NOMO-1 (cell line): ENCODE data around the gene JAK3.

ENCODE experiments used
- DNase-seq, 2 experiments: peaks; one replicate each; lab custom pipeline; 2025; ENCODE audit not compliant: unreplicated experiment in 2 of 2; lab: John Stamatoyannopoulos, UW

Gene JAK3

GRCh38 chr19:17841810-17842662, 5.7 kb downstream of the JAK3 start:
- no peak for DNase-seq

DNA sequence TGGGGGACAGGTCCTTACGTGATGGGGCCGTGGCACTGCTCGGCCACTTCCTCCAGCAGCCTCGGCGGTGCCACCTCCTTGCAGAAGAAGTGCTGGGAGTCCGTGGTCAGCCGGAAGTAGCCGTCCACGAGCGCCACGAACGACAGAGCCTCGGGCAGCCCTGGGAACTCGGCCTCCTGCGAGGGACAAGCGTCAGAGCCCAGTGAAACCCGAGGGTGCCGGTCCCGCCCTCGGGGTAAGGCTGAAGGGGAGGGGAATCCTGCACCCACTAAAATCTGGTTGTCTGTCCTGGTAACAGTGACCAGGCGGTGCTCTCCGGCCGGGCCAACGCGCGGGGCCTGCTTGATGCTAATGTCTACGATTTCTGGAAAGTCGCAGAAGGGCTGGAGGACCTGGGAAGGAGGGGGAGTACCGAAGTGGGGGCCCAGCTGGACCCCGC, 6.4 kb downstream of the JAK3 start:
- no peak for DNase-seq

DNA sequence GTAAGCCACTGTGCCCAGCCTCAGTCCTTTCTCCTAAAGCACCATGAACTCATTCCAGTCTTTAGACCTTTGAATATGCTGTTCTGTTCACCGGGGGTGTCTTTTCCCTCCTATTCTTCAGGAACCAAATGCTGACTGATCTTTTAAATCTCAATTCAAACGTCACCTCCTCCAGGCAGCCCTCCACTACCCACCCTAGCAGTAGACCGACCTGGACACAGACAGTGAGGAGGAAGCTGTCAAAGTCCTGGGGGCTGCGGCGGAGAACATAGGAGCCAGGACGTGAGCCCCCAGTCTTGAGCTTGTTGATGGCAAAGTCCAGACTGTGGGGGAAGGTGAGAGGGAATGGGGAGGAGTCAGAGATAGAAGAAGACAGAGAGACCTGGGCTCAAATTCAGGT, 7.8 kb downstream of the JAK3 start:
- no peak for DNase-seq

DNA sequence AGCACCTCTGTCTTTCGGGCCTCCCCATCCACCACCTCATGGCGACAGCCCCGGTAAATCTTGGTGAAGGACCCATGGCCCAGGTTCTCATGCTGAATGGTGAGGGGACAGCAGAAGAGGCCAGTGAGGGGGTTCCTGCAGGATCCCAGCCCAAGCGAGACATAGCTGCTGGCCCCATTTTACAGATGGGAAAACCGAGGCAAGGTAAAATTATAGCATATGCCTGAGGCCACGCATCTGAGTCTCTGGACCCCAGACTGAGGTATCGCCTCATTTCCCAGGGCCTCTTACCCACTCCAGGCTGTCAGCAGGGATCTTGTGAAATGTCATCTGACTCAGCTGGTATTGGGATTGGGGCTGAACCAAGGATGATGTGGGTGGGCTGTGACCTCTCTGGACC, 9.8 kb downstream of the JAK3 start:
- DNase-seq = no peak

DNA sequence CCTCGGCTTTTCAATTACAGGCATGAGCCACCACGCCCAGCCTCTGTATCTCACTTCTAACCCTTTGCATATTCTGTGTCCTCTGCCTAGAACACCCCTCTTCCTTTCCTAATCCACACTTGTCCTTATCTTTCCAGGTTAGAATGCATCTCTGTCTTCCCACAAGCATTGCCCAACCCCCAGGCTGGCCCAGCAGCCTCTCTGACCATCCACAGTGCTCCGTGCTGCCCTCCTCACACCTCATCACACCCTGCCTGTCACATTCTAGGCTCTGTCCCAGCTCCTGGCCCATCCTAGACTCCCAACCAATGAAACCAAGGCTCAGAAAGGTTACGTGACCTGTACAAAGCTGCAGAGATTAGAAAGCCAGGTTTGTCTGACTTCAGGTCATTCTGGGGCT, 11.3 kb downstream of the JAK3 start:
- no peak for DNase-seq

DNA sequence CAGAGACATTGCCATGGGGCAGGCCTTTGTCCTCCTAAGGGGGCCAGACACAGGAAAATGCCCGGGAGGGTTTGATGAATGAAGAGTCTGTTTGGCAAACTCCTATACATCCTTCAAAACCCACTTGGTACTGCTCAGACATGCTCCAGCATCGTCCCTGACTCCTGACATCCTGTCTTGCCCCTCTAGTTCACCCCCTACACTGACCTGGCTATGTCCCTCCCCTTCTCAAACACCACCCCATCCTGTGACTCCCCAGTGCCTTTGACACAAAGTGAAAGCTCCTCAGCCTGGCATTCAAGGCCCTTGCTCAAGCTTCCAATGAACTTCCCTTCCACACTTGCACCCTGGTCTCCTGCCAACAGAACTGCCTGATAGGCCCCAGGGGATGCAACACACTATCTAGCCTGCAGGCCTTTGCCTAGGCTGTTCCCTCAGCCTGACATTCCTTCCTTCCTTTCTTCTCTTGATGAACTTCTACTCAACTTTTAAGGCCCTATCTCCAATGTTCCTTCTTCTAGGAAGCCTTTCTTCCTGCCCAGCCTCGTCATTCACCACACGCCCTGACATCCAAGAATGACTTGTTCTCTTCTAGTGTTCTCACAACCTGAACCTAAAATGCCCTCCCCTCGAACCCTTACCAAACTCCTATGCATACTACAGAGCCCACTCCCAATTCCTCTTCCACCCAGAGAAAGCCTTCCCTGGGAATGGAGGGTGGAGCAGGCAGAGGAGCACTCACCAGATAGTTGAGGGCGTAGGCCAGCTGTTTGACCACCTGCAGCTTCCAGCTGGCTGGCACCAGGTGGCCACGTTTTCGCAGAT, 12.4 kb downstream of the JAK3 start:
- no peak for DNase-seq

DNA sequence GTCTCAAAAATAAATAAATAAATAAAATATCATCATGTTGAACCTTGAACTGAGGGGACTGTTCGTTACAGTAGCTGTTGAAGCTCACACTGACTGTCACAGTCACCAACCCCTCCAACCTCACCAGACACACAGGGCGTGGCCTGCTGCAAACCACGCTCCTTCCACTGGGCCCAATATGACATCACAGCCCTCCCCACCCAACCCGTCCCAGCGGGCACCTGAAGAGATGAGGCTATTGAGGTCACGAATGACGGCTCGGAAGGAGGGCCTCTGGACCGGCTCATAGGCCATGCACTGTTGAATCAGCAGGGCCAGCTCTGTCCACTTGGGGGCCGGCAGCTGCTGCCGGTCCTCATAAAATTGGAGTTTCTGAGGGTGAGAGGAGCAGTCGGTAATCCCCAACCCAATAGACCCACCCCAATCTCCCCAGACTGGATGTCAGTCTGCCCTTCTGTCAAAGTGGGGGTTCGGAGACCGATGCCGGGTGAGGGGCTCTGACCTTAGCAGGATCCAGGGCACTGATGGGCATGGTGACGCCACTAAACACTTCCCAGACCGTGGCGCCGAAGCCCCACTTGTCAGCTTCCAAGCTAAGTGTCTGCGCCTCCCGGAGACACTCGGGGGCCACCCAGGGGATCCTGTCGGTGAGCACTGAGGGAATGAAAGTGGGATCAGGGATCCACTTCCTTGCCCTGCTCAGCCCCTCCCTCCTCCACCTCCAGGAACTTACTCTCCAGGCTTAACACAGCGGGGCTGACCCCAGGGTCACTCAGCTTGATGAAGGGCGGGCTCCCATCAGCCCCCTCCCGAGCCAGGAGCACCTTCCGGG, 13.2 kb downstream of the JAK3 start:
- no peak for DNase-seq

- no peak for DNase-seq
Measured at GRCh38 chr19:17832443-17833208, 15.2 kb downstream of the JAK3 start.

- DNase-seq = no peak
Measured at GRCh38 chr19:17831419-17831888, 16.3 kb downstream of the JAK3 start.

GRCh38 chr19:17830567-17831418, 17.0 kb downstream of the JAK3 start:
- no peak for DNase-seq

GRCh38 chr19:17829855-17830566, 17.8 kb downstream of the JAK3 start:
- DNase-seq = no peak

DNA sequence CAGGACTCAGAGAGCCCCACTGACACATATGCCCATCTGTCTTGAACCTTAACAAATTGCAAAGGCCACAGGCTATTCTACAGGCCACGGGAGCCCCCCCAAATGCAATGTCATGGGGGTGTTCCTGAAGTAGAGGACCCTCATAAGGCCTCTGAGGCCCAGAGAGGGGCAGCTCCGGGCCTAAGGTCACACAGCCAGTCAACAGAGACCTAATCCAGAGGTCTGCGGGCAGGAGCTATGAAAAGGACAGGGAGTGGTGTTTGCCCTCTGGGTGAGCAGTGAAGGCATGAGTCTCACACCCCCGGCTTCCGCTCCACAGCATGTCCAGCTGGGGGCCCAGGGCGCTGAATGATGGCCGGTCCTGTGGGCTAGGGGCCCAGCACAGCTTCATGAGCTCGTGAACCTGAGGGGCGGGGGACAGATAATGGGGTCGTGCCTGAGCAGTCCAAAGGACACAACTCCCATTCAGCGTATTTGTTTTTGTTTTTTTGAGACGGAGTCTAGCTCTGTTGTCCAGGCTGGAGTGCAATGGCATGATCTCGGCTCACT, 21.2 kb downstream of the JAK3 start:
- DNase-seq = no peak

- no peak for DNase-seq
Measured at GRCh38 chr19:17824339-17824738, 23.4 kb downstream of the JAK3 start.

DNA sequence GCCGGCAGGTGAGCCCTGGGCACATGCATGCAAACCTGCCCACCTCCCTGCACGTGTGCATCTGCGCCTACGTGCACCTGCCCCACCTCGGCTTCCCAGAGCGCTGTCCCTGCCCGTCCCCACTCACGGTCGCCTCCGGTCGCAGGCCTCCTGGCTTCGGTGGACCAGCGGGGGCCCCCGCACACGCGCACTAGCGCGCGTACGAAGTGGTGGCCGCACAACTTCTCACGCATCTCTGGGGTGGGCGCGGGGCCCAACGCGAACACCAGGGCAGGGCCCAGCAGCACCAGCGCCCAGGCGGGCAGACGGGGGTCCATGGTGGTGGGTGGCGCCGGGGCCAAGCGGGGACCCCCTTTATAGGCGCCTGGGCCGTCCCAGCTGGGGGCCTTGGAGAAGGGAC, 26.6 kb downstream of the JAK3 start, which contains the start of gene INSL3:
INSL3 (minus strand) TSS at position 330 of the 400 bp plus-strand sequence; CDS start at position 317, 13 bp downstream.
- no peak for DNase-seq

- DNase-seq = no peak
Measured at GRCh38 chr19:17817668-17818363, 30.0 kb downstream of the JAK3 start.

DNA sequence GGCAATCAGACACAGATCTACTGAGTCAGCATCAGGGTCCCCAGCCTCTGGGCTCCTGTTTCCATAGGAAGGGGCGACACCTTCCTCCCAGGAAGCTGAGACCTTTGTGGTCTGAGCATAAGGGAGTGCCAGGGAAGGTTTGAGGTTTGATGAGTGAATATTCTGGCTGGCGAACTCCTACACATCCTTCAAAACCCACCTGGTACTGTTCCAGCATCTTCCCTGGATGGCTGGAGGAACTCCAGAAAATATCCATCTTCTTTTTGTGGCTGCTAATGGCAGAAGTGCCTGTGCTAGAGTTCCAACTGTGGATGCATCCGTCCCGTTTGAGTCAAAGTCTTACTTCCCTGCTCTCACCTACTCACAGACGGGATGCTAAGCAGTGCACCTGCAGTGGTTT, 35.7 kb downstream of the JAK3 start:
- DNase-seq = no peak

DNA sequence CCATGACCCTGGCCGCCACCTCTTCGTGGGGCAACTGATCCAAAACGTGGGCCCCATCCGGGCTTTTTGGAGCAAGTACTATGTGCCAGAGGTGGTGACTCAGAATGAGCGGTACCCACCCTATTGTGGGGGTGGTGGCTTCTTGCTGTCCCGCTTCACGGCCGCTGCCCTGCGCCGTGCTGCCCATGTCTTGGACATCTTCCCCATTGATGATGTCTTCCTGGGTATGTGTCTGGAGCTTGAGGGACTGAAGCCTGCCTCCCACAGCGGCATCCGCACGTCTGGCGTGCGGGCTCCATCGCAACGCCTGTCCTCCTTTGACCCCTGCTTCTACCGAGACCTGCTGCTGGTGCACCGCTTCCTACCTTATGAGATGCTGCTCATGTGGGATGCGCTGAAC, 36.1 kb downstream of the JAK3 start:
- no peak for DNase-seq

DNA sequence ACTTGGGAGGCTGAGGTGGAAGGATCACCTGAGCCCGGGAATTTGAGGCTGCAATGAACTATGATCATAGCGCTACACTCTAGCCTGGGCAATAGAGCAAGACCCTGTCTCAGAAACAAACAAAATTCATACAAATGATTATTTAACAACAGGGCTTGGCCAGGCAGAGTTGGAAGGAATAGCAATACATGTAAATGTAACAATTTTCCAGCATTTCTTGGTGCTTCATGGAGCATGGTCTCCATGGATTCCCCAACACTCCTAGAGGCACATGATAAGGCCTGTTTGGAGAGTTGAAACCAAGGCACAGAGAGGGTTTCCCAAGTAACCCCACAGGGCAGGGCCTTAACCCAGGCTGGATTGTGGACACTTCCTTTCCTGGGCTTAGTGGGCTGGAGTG, 36.7 kb downstream of the JAK3 start:
- DNase-seq = no peak
